ENCODE results near the gene ARMH1.

The ARMH1 gene

DNA sequence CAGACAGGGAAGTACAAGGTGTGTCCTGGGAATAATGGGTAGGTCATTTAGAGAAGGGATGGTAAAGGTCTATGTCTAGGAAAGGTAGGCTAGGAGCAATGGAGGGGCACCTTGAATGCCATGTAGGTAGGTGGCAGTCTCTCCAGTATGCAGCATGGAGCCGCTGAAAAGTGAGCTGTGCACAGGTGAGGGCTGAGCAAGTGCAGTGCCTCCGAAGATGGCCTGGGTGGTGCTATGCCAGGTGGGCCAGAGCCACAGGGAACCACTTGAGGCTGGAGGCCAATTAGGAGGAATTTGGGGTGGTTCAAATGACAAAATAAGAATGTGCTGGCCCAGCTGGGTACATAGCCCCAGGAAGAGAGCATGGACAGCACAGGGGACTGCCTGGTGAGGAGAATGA, 31.4 kb downstream of the ARMH1 start:
- ChIA-PET CTCF (interaction anchor here (1.3 kb wide), 1 partner anchor 25 kb away, joined by 4 read pairs; the partner anchor contains the start of gene RNU5D-1), POLR2A (interaction anchor here (0.6 to 2.6 kb wide), 2 partner anchors 15 to 18 kb away, joined by 3 to 8 read pairs; no protein-coding TSS in a partner anchor)
- TF ChIP-seq NFRKB (IDR thresholded peaks at IDR 0.05) (no peak), SUZ12 (IDR thresholded peaks at IDR 0.05) (no peak), ELF4 (IDR thresholded peaks at IDR 0.05) (no peak), FOXK2 (IDR thresholded peaks at IDR 0.05) (no peak), L3MBTL2 (conservative IDR thresholded peaks at IDR 0.05) (no peak), BHLHE40 (IDR thresholded peaks at IDR 0.05; ENCODE audit: borderline replicate concordance) (no peak), FOXA1 (IDR thresholded peaks at IDR 0.05) (no peak), TARDBP (IDR thresholded peaks at IDR 0.05) (no peak), SP1 (IDR thresholded peaks at IDR 0.05) (no peak), LEF1 (IDR thresholded peaks at IDR 0.05; ENCODE audit: borderline replicate concordance) (no peak), FOXM1 (IDR thresholded peaks at IDR 0.05; ENCODE audit: borderline replicate concordance) (no peak), ZNF384 (IDR thresholded peaks at IDR 0.05) (no peak), ARNT (IDR thresholded peaks at IDR 0.05) (no peak), HDGF (IDR thresholded peaks at IDR 0.05; ENCODE audit: borderline replicate concordance) (no peak), CTBP1 (IDR thresholded peaks at IDR 0.05; ENCODE audit: borderline replicate concordance) (no peak)
- TF ChIP-seq, protein P1, sequence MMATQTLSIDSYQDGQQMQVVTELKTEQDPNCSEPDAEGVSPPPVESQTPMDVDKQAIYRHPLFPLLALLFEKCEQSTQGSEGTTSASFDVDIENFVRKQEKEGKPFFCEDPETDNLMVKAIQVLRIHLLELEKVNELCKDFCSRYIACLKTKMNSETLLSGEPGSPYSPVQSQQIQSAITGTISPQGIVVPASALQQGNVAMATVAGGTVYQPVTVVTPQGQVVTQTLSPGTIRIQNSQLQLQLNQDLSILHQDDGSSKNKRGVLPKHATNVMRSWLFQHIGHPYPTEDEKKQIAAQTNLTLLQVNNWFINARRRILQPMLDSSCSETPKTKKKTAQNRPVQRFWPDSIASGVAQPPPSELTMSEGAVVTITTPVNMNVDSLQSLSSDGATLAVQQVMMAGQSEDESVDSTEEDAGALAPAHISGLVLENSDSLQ (IDR thresholded peaks at IDR 0.05): no peak
- DNase-seq (ENCODE audit: extremely low spot score): no peak

DNA sequence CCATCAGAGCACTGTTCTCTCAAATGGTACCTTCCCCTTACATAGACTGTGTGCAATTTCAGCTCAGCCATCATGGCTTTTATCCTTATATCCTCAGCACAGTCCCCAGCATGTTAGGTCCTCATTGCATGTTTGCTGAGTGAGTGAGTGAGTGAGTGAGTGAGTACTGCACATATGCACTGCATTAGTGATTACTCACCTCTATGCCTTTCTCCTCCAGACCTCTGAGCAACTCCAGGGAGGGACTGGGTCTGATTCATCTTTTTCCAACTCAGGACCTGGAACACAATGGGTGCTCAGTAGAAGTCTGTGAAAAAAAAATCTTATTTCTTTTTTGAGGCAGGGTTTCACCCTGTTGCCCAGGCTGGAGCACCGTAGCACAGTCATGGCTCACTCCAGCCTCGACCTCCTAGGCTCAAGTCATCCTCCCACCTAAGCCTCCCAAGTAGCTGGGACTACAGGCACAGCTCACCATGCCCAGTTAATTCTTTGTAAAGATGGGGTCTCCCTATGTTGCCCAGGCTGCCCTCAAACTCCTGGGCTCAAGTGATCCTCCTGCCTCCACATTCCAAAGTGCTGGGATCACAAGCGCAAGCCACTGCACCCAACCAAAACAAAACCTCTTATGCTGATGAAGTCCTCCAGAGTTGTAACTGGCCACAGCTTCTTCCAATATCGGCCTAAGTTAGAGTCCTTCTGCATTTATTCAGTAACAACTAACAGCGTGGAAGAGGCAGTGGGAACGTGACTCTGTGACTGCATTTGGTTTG, 32.8 kb downstream of the ARMH1 start:
- no peak for DNase-seq (ENCODE audit: extremely low spot score)
- ChIA-PET POLR2A (interaction anchor here (0.6 to 1.4 kb wide), 4 partner anchors 14 to 76 kb away, joined by 3 to 6 read pairs (median 4); partner anchors contain the start of gene TMEM53), CTCF (interaction anchor here (0.6 to 1.3 kb wide), 2 partner anchors 24 to 835 kb away, joined by 4 read pairs; partner anchors contain the start of gene RNU5D-1)
- TF ChIP-seq BHLHE40 (IDR thresholded peaks at IDR 0.05; ENCODE audit: borderline replicate concordance): no peak
- TF ChIP-seq, protein P1 (IDR thresholded peaks at IDR 0.05): no peak
- TF ChIP-seq LEF1 (IDR thresholded peaks at IDR 0.05; ENCODE audit: borderline replicate concordance): no peak
- no peak for TF ChIP-seq ARNT (IDR thresholded peaks at IDR 0.05)
- no peak for TF ChIP-seq NFRKB (IDR thresholded peaks at IDR 0.05)
- TF ChIP-seq L3MBTL2 (conservative IDR thresholded peaks at IDR 0.05): no peak
- no peak for TF ChIP-seq FOXA1 (IDR thresholded peaks at IDR 0.05)
- no peak for TF ChIP-seq ELF4 (IDR thresholded peaks at IDR 0.05)
- no peak for TF ChIP-seq SP1 (IDR thresholded peaks at IDR 0.05)
- no peak for TF ChIP-seq TARDBP (IDR thresholded peaks at IDR 0.05)
- TF ChIP-seq ZNF384 (IDR thresholded peaks at IDR 0.05): no peak
- no peak for TF ChIP-seq CTBP1 (IDR thresholded peaks at IDR 0.05; ENCODE audit: borderline replicate concordance)

DNA sequence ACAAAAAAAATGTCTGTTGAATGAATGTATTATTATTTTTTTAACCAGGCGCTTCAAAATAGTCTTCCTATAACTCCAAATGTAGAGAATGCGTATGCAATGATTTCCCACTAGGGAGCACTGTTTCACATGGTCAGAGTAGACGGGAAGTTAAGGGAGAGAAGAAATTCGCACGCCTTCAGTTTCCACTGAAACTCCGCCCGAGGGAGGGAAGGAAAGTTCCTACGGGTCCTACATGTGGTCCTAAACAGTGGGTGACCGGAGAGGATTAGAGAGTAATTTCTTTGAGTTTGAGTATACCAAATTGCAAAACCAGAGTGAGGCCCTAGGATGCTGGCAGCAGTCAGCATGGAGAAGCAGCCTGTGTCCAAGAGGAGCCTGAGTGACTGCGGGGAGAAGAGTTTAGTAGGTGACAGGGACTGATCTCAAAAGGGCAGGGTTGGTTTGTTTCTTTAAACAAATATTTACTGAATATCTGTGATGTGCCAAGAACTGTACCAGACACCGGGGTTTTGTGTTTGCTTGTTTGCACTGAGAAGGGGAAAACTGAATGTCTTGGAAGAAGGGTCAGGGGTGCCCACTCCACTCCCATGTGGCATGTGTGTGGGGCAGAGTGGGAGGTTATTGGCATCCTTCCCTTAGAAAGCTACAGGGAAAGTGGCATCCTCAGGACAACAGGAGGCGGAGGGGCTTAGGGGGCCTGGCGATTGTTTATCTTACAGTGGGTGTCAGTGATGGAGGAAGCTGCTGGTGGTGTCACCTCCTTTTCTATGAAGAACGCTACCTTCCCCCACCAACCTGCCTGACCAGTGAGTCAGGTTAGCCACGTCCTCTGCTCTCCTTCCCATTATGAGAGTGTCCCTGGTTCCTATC, 33.7 kb downstream of the ARMH1 start:
- CTCF ChIA-PET: interaction anchor here (0.6 to 0.8 kb wide), 2 partner anchors 14 to 56 kb away, joined by 3 to 4 read pairs; no protein-coding TSS in a partner anchor
- DNase-seq (ENCODE audit: extremely low spot score): peak; percentile 69
- POLR2A ChIA-PET: interaction anchor here (1.1 to 1.9 kb wide), 4 partner anchors 13 to 77 kb away, joined by 3 to 17 read pairs (median 6); partner anchors contain the start of genes RPS8 and TMEM53
- TF ChIP-seq FOXM1 (IDR thresholded peaks at IDR 0.05; ENCODE audit: borderline replicate concordance) (no peak), L3MBTL2 (conservative IDR thresholded peaks at IDR 0.05) (peak; percentile 49; the same call in 1 of the 2 replicates), ZNF384 (IDR thresholded peaks at IDR 0.05) (no peak), TARDBP (IDR thresholded peaks at IDR 0.05) (no peak), LEF1 (IDR thresholded peaks at IDR 0.05; ENCODE audit: borderline replicate concordance) (no peak), FOXK2 (IDR thresholded peaks at IDR 0.05) (no peak), ARNT (IDR thresholded peaks at IDR 0.05) (no peak), FOXA1 (IDR thresholded peaks at IDR 0.05) (no peak)

DNA sequence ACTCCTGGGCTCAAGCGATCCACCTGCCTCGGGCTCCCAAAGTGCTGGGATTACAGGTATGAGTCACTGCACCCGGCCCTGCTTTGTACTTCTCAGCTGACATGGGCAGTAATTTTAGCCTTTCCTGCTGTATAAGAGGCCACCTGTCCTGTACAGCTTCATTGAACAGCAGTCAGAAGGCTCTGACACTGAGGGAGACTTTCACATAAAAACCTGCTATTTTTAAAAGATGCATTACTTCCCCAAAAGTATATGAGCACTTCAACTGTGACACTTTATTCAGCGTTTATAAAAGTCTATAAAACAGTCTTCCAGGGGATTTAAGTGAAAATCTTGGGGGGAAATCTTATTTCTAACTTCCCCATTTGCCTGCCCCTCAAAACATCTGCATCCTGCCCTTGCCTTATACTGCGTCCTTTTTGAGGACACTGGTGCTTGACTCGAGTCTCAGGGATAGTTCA, 38.8 kb downstream of the ARMH1 start:
- ChIA-PET CTCF (interaction anchor here (0.7 to 0.9 kb wide), 2 partner anchors 74 to 230 kb away, joined by 3 to 4 read pairs; no protein-coding TSS in a partner anchor), POLR2A (interaction anchor here (0.6 to 3.1 kb wide), 4 partner anchors 8 to 192 kb away, joined by 3 to 27 read pairs (median 5); partner anchors contain the start of genes BEST4 and RPS8)
- no peak for DNase-seq (ENCODE audit: extremely low spot score)
- no peak for TF ChIP-seq SUZ12 (IDR thresholded peaks at IDR 0.05)
- TF ChIP-seq TARDBP (IDR thresholded peaks at IDR 0.05): no peak
- no peak for TF ChIP-seq ELF4 (IDR thresholded peaks at IDR 0.05)
- no peak for TF ChIP-seq FOXA1 (IDR thresholded peaks at IDR 0.05)

DNA sequence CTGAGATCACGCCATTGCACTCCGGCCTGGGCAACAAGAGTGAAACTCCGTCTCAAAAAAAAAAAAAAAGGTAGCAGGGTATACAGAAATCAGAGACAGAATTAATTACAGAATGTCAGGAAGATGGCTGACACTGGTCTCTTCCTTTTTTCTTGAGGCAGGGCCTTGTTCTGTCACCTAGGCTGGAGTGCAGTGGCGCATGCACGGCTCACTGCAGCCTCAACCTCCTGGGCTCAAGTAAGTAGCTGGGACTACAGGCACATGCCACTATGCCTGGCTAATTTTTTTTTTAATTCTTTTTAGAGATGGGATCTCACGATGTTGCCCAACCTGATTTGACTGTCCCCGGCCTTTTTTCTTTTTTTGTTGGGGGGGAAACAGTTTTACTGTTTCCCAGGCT, 40.0 kb downstream of the ARMH1 start:
- DNase-seq (ENCODE audit: extremely low spot score): no peak
- CTCF ChIA-PET: no interaction called here
- POLR2A ChIA-PET: no interaction called here
- TF ChIP-seq FOXA1 (IDR thresholded peaks at IDR 0.05): no peak
- no peak for TF ChIP-seq FOXM1 (IDR thresholded peaks at IDR 0.05; ENCODE audit: borderline replicate concordance)
- TF ChIP-seq ELF4 (IDR thresholded peaks at IDR 0.05): no peak
- TF ChIP-seq, protein P1 (IDR thresholded peaks at IDR 0.05): no peak
- TF ChIP-seq L3MBTL2 (conservative IDR thresholded peaks at IDR 0.05): no peak
- TF ChIP-seq NFRKB (IDR thresholded peaks at IDR 0.05): no peak
- no peak for TF ChIP-seq ARNT (IDR thresholded peaks at IDR 0.05)
- no peak for TF ChIP-seq HDGF (IDR thresholded peaks at IDR 0.05; ENCODE audit: borderline replicate concordance)
- TF ChIP-seq LEF1 (IDR thresholded peaks at IDR 0.05; ENCODE audit: borderline replicate concordance): no peak
- no peak for TF ChIP-seq CTBP1 (IDR thresholded peaks at IDR 0.05; ENCODE audit: borderline replicate concordance)
- no peak for TF ChIP-seq SP1 (IDR thresholded peaks at IDR 0.05)
- TF ChIP-seq ZNF384 (IDR thresholded peaks at IDR 0.05): no peak
- TF ChIP-seq TARDBP (IDR thresholded peaks at IDR 0.05): no peak
- TF ChIP-seq FOXK2 (IDR thresholded peaks at IDR 0.05): no peak

All from HEK293T (cell line).